Forelimb muscle (tissue), 1 donor: ENCODE results near the gene KRTCAP2. TPM values are rescaled to one million over a fixed set of nuclear protein-coding genes. Genes with fewer than 3 reads are reported as not detected.
A peak's percentile ranks its signal among the peaks of the same experiment; 100 is the strongest.
"Not testable (repeated sequence)": the region's sequence is repeated elsewhere in the genome, so short reads cannot be mapped to it uniquely, and the experiment has no call there.

Experiments
- DNase-seq: peaks from one replicate; pipeline ENCODE4 v3.0.0-alpha.2; 2013; ENCODE audit warnings: low read depth
- polyA plus RNA-seq: library from polyadenylated mRNA; unstranded; fragments of 120-200 nt; gene quantifications from one replicate; pipeline ENCODE4 v1.2.1, GENCODE V29; 2013; ENCODE audit not compliant: insufficient read length

The KRTCAP2 gene
- polyA plus RNA-seq, 1 donor: 85.3 TPM

GRCh38 chr1:155168456-155169210 is 4.5 kb downstream of the KRTCAP2 start:
- DNase-seq: no peak

GRCh38 chr1:155168105-155168445 is 5.0 kb downstream of the KRTCAP2 start:
- DNase-seq: not testable (repeated sequence)

- DNase-seq: no peak
Measured at GRCh38 chr1:155167166-155168104, 5.7 kb downstream of the KRTCAP2 start.

- no peak for DNase-seq
Measured at GRCh38 chr1:155166471-155167165, 6.5 kb downstream of the KRTCAP2 start.

GRCh38 chr1:155166051-155166470 is 7.0 kb downstream of the KRTCAP2 start:
- no peak for DNase-seq

- not testable (repeated sequence) for DNase-seq
Measured at GRCh38 chr1:155164625-155165024, 8.5 kb downstream of the KRTCAP2 start.

GRCh38 chr1:155163785-155164184 is 9.3 kb downstream of the KRTCAP2 start:
- DNase-seq: not testable (repeated sequence)

- not testable (repeated sequence) for DNase-seq
Measured at GRCh38 chr1:155162631-155163030, 10.5 kb downstream of the KRTCAP2 start.

GRCh38 chr1:155160128-155160527 is 13.0 kb downstream of the KRTCAP2 start:
- no peak for DNase-seq

- DNase-seq: no peak
Measured at GRCh38 chr1:155158991-155159390, 14.1 kb downstream of the KRTCAP2 start.

- not testable (repeated sequence) for DNase-seq
Measured at GRCh38 chr1:155155996-155156643, 17.0 kb downstream of the KRTCAP2 start.

- no peak for DNase-seq
Measured at GRCh38 chr1:155145491-155145890, 27.6 kb downstream of the KRTCAP2 start.

GRCh38 chr1:155141749-155142148 is 31.4 kb downstream of the KRTCAP2 start:
- DNase-seq: no peak

- no peak for DNase-seq
Measured at GRCh38 chr1:155140630-155140953, 32.5 kb downstream of the KRTCAP2 start.

- DNase-seq: peak; percentile 62
Measured at GRCh38 chr1:155139895-155140629, 33.0 kb downstream of the KRTCAP2 start, which contains the start of gene DPM3. Gene DPM3, minus strand, starts transcription at chr1:155140531. Its CDS starts 291 bp downstream, at chr1:155140240.

GRCh38 chr1:155137154-155137949 is 35.8 kb downstream of the KRTCAP2 start:
- no peak for DNase-seq

GRCh38 chr1:155136748-155137147 is 36.4 kb downstream of the KRTCAP2 start:
- no peak for DNase-seq

- DNase-seq: peak; percentile 78
Measured at GRCh38 chr1:155135415-155136028, 37.6 kb downstream of the KRTCAP2 start, which contains the start of gene SLC50A1. Gene SLC50A1, plus strand, starts transcription at chr1:155135852. Its CDS starts 60 bp downstream, at chr1:155135912.

- peak; percentile 72 for DNase-seq
Measured at GRCh38 chr1:155134880-155135414, 38.2 kb downstream of the KRTCAP2 start.
